Activated CD4-positive, alpha-beta T cell treated with anti-CD3 and anti-CD28 coated beads, Interleukin-2, Interleukin-4, amounts not matched to agents 100 ng/mL and 50 ng/mL, durations not matched to agents 16 hours and 8 hours (primary cell): ENCODE results near the gene ASTN2.

ENCODE experiments used
- DNase-seq: peaks from one replicate; pipeline ENCODE4 v3.0.0-alpha.2; 2020; ENCODE audit warnings: low spot score

The ASTN2 gene

GRCh38 chr9:117164512-117164911, 250.3 kb downstream of the ASTN2 start:
- no peak for DNase-seq

DNA sequence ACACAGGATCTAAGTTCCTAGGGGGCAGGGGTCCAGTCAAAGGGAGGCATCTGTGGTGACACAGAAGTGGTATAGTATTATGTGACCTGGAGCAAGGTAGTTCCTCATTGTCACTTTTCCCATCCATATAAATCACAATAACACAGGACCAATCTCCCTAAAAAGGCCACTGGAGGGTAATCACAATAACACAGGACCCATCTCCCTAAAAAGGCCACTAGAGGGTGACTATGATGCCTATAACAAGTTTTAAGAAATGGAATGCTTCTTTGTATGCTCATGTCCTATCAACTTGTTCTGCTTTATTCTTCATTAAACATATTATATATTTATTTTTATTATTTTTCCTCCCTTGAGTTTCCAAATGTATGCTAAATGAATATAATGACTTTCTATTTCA, 254.6 kb downstream of the ASTN2 start:
- DNase-seq: no peak

GRCh38 chr9:117156771-117157535, 257.9 kb downstream of the ASTN2 start:
- no peak for DNase-seq

- DNase-seq: no peak
These were observed 258.6 kb downstream of the ASTN2 start for GRCh38 chr9:117156144-117156688.

DNA sequence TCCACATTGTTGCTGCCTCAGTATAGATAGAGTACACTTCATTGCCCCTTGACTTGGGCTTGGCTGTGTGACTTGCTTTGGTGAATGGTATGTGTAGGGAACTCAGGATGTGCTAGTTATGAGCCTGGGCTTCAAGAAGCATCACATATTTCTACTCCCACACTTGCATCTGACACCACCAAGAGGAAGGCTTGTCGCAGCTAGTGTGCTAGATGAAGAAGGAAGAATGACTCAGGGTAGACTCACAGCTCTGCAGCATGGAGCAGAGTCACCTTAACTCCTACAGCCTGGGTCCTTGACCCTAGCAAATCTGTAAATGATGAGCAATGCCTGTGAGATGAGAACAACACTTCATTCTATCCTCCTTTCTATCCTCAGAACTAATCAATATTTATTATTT, 261.8 kb downstream of the ASTN2 start:
- DNase-seq: no peak

DNA sequence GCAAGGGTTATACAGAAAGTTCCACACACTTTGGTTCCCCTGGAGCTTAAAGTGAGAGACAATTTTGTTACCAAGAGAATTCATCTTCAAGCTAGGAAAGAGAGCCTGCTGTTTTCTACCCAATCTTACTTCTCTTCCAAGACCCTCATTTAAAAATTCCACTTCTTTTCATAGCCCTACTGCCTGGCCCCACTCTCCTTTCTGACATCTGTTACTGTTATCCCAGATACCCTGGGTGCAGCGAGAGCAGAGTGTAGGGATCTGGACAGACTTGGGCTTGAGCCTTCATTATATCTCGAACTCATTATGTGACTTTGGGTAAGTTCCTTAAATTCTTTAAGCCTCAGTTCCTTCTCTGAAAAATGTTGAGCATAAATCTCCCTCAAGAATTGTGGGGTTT, 263.1 kb downstream of the ASTN2 start:
- DNase-seq: no peak

DNA sequence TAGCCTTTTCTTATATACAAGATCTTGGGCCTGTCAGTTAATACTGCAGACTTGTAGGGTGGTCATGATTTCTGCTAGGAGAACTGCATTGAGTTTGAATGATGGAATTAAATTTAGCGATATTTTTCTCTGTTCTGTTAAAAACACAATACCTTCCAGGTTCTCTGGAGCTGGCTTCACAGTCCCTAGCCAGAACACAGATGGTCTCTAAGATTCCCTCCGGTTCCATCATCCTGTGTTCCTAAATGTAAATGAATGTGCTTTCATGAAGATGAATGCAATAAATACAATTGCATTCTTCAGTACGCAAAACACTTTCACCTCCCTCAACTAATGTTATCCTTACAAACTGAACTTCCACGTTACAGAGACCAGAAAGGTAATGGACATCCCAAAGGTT, 264.9 kb downstream of the ASTN2 start:
- no peak for DNase-seq

DNA sequence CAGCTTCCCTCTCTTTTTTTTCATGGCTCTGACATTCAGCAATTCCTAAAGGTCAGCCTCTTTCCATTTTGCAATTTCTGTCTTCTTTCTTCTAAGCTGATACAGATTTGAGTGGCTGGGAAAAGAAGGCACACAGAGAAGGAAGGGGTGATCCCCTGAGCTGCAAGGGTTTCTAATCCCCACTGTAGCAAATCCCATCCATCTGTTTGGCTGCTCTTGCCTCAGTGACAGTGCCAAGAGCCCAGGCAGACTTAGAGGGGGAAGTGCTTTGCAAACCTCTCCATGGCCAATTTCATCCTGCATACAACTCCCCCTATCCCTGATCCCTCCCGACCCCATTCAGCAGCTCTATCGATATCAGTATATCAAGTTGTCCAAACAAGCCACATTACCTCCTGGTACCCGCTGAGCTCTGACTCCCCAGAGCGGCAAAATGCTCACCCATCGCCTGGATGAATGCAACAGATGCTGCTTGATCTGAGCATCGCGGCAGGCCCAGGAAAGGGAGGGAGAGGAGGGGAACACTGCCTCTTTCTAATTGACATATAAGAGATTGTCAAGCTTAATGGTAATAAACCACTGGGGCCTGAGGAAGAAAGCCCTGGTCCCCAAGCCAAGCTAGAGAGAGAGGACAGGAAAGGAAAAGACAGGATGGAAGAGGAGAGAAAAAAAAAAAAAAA, 268.9 kb downstream of the ASTN2 start:
- no peak for DNase-seq

DNA sequence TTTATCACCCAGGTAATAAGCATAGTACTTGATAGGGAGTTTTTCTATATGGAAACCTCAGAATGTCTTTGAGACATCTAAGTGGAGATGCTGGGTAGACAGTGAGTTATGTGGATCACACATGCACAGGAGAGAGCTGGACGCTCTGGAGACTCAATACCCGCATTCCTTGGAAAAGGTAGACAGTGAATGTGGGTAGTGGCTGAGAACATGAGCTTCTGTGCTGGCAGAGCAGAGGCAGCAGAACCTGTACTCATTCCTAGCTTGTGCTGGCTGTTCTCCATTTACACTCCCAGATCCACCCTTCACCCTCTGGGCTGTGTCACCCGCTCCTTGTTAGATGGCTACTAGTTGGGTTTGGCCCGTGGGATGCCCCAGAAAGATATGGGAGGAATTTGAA, 269.8 kb downstream of the ASTN2 start:
- no peak for DNase-seq

GRCh38 chr9:117138231-117138630, 276.6 kb downstream of the ASTN2 start:
- DNase-seq: no peak

DNA sequence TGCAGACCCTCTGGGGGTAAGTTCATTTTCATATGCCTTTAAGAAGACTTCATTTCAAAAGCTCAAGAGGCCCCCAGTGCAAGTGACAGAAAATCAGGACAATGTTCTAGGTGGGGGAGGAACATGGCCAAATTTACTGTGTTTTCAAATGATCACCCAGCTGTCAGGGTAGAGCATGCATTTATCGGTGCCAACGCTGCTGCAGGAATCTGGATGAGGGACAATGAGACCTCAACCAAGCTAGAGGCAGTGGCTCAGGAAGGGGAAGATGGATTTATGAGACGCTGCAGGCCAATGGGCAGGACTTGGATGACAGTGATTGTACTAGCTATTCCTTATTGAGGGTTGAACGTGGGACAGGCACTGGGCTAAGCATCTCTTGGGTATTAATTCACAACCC, 278.4 kb downstream of the ASTN2 start:
- no peak for DNase-seq

DNA sequence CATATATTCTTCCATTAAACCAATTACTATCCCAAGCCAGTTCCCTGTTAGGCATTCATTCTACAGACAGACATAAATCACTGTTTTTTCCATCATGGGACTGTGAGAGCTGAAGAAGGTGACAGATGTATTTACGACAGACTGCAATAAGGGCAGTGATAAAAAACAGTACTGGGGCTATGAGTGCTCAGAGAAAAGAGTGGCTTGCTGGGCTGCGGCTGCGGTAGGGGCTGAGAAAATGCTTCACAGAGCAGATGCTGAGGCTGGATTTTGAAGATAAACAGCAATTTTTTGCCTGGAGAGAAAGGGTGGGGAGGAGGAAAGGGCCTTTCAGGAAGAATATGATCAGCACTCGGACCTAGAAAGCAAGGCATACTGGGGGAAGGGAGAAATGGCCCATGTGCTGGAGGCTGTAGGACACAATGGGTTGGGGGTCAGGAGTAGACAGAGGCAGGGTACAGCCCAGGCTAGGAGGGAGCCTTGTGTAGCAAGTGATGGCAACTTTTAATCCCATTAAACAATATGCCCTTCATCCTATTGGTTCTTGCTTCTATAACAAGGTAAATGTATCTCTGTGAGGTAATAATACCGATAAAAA, 279.3 kb downstream of the ASTN2 start:
- no peak for DNase-seq

DNA sequence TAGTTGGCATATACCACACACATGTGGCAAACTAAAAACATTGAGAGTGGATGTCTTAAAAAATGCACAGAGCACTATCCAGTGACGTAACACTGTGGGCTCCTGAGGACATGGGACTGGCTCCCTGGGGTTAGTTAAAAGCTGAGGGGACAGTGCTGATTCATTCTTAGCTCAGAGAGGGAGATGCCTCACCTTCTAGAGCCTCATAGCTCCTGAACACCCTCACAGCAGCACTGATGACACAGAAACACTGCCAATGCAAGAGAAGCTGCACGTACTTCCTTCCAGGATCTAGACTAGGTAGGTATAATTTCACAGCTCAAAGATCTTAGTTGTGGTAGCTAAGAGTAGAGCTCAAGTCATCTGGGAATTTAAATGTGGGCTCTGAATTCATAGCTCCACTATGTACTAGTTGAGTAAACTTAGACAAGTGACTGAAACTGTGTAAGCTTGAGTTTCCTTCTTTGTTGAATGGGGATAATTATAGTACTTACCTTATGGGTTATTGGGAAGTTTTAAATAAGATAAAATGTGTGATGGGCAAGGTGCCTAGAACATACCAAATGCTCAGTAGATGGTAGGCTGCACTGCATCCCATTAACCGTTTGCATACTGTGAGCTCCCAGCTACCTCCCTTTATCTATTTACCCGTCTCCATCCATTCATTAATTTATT, 279.9 kb downstream of the ASTN2 start:
- no peak for DNase-seq

- no peak for DNase-seq
These were observed 288.0 kb downstream of the ASTN2 start for GRCh38 chr9:117126871-117127270.

- no peak for DNase-seq
These were observed 289.3 kb downstream of the ASTN2 start for GRCh38 chr9:117125531-117125930.

DNA sequence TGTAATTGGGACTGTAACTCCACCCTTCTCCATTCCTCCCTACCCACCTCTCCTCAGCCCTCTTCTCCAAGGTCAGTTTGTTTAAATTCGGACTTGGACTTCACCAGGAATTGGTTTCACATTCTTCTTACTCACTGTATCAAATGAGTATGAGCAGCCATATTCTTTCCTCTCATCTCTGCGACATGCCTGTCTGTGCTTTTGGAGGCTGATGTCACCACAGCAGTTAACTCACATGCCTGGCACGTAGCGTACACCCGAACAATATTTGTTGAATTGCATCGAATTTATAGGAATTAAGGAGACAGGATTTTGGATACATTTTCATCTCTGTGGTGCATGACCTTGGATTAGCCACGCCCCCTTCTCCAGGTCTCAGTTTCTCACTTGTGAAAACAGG, 291.1 kb downstream of the ASTN2 start:
- no peak for DNase-seq

DNA sequence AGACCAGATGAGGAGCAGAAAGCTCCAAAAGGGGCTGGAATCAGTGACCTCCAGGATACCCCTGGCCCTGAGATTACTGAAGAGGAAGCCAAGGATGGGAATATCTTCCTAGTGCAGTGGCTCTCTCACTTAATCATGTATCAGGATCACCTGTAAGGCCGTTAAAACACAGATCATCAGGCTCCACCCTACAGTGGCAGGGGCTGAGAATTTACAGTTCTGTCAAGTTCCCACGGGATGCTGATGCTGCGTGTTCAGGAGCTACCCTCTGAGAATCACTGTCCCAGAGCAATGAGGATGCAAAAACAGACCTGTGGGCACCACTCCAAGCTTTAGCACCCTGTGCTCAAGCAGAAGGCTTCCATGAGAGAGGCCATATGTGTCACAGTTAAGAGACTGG, 291.9 kb downstream of the ASTN2 start:
- no peak for DNase-seq

- DNase-seq: no peak
These were observed 292.8 kb downstream of the ASTN2 start for GRCh38 chr9:117122102-117122501.

DNA sequence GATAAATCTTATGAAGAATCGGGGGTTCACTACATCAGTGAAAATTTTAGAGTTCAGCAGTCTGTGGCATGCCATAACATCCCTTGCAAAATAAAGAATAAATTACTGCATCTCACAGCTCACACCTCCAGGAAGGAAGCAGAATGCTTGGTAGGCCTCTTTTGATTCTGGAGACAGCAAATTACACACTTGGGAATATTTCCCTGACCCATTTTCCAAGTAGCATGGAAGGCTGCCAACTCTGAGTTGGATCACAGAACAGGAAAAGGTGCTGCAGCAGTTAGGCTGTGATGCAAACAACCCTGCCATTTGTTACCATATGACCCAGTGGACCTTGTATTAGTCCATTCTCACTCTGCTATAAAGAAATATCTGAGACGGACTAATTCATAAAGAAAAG, 293.5 kb downstream of the ASTN2 start:
- DNase-seq: no peak

- no peak for DNase-seq
These were observed 294.8 kb downstream of the ASTN2 start for GRCh38 chr9:117120061-117120460.

DNA sequence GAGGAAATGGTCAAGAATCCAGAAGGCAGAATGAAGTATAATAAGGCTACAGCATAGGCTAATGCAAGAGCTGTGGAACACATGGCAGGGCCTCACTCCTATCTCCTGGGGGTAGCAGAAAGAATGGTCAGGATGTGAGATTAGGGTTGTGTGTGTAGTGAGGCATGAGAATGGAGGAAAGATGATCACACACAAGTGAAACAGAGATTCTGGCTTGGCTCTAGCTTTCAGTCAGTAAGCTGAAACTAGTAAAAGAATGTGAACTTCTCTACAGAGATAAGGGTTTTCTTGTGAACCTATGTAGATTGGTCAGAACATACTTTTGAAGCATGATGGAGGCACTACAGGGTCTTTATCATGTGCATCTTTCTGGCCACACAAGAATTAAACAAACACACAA, 298.8 kb downstream of the ASTN2 start:
- no peak for DNase-seq

DNA sequence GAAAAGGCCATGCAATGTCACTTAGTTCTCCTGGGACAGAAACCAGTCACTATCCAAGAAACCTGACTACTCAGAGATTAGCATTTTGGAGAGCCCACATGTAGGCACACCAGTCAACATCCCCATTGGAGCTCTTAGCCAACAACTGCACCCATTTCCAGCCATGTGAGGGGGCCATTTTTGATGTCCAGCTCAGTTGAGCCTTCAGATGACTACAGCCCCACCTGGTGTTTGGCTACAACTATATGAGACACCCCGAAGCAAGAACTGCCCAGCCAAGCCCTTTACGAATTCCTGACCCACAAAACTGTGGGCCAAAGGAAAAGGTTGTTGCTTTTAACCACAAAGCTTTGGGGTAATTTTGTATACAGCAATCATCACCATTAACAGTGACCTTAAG, 300.1 kb downstream of the ASTN2 start:
- no peak for DNase-seq
